ENCODE data around the gene MC1R. TPM values are rescaled to one million over a fixed set of nuclear protein-coding genes. Genes with fewer than 3 reads are reported as not detected.

The MC1R gene
- total and polyA plus RNA-seq, 7 donors, result 0.18 to 1.8 (median 0.77) TPM

DNA sequence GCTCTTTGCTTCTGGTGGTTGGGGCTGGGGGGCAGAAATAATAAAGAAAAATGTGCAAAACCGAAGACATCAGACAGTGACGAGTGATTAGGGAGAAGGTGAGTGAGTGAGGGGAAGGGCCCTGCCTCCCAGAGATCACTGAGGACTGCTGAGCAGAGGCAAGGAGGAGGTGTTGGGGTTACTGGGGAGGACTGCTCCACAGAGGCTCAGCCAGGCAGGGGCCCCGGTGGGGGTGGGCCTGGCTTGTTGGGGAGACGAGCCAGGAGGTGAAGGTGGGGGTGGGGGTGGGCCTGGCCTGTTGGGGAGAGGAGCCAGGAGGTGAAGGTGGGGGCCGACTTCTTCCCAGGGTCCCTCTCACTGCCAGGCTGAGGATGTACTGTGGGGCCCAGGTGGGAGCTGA is 27.9 kb downstream of the MC1R start:
- Histone ChIP-seq H3K27me3 (ENCODE audit: insufficient read depth in 3 of 3, low read length in 2 of 3) (peaks cover 0 to 15% (median 0%) of the 10 kb centered on the region in 3 donors), H3K36me3 (ENCODE audit: insufficient read depth in 1 of 2, low read depth in 1 of 2) (no peaks in the 10 kb centered on the region), H3K9me3 (no peaks in the 10 kb centered on the region), H3K27ac (no peak overlapping the region), H3K4me3 (no peak overlapping the region), H3K4me1 (peaks cover 3% of the 10 kb centered on the region)
- ATAC-seq (no peak), DNase-seq (no peak)
- WGBS, 3 donors, result 59 to 87% (median 82%) methylated on average over 5 of the region's 5 CpGs
- intact Hi-C loops (cut with DNase I), result no loop called here
- TF ChIP-seq, protein P1, sequence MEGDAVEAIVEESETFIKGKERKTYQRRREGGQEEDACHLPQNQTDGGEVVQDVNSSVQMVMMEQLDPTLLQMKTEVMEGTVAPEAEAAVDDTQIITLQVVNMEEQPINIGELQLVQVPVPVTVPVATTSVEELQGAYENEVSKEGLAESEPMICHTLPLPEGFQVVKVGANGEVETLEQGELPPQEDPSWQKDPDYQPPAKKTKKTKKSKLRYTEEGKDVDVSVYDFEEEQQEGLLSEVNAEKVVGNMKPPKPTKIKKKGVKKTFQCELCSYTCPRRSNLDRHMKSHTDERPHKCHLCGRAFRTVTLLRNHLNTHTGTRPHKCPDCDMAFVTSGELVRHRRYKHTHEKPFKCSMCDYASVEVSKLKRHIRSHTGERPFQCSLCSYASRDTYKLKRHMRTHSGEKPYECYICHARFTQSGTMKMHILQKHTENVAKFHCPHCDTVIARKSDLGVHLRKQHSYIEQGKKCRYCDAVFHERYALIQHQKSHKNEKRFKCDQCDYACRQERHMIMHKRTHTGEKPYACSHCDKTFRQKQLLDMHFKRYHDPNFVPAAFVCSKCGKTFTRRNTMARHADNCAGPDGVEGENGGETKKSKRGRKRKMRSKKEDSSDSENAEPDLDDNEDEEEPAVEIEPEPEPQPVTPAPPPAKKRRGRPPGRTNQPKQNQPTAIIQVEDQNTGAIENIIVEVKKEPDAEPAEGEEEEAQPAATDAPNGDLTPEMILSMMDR (IDR thresholded peaks at IDR 0.05), result no peak

DNA sequence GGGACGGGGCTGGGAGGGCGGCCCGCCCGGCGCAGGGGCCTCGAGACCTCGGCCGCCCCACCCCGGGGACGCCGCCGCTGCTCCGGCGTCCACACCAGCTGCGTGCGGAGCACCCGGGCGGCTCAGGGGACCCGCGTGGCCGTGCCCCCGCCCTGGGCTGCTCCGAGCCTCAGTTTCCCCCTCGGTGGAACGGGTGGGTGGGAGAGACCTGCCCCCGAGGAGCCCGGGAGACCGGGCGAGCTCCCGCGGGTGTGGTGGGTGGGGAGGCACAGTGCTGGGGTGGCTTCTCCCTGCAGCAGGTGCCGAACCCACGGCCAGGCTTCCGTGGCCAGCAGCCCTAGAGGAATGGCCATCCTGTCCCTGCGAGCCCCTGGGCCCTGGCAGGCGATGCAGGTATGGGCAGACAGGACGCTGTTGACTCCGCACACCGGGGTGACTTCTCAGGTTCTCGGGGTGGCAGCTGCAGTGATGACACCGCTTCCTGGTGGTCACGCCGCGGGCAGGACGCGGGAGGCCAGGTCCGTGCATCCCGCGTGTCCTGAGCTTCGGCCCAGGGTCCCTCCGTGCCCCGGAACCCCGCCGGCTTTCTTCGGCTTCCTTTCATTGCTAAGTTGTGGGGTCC is 30.6 kb downstream of the MC1R start:
- ATAC-seq, result no peak
- intact Hi-C loops (cut with DNase I), result loop anchor here in 1 of 2 donors (2.0 kb wide), 1 partner anchor 70 kb away; the partner anchor contains the start of gene DBNDD1
- Histone ChIP-seq H3K27me3 (ENCODE audit: insufficient read depth in 3 of 3, low read length in 2 of 3) (peaks cover 0 to 4% (median 0%) of the 10 kb centered on the region in 3 donors), H3K27ac (no peak overlapping the region), H3K4me3 (peak overlapping the region; percentile 68), H3K36me3 (ENCODE audit: insufficient read depth in 1 of 2, low read depth in 1 of 2) (no peaks in the 10 kb centered on the region), H3K4me1 (peaks cover 3% of the 10 kb centered on the region), H3K9me3 (no peaks in the 10 kb centered on the region)
- no peak for DNase-seq
- 16 to 37% (median 34%) methylated on average over 27 to 55 of the region's 55 CpGs for WGBS, 3 donors
- TF ChIP-seq, protein P1 (IDR thresholded peaks at IDR 0.05), result no peak

GRCh38 chr16:89949756-89950155 is 31.1 kb downstream of the MC1R start:
- no peak for DNase-seq
- Histone ChIP-seq H3K4me3 (peak overlapping the region; percentile 68), H3K27me3 (ENCODE audit: insufficient read depth in 3 of 3, low read length in 2 of 3) (peaks cover 0 to 4% (median 0%) of the 10 kb centered on the region in 3 donors), H3K9me3 (no peaks in the 10 kb centered on the region), H3K27ac (no peak overlapping the region), H3K4me1 (peaks cover 3% of the 10 kb centered on the region), H3K36me3 (ENCODE audit: insufficient read depth in 1 of 2, low read depth in 1 of 2) (no peaks in the 10 kb centered on the region)
- intact Hi-C loops (cut with DNase I), result loop anchor here in 1 of 2 donors (2.0 kb wide), 1 partner anchor 69 kb away; the partner anchor contains the start of gene DBNDD1
- ATAC-seq, result no peak
- TF ChIP-seq, protein P1 (IDR thresholded peaks at IDR 0.05), result no peak
- WGBS, 3 donors, result 66 to 79% (median 68%) methylated on average over 12 of the region's 12 CpGs

GRCh38 chr16:89951509-89951908 is 32.8 kb downstream of the MC1R start:
- peaks cover 3% of the 10 kb centered on the region for H3K4me1 ChIP-seq
- no peak overlapping the region for H3K27ac ChIP-seq
- H3K27me3 ChIP-seq (ENCODE audit: insufficient read depth in 3 of 3, low read length in 2 of 3), result no peaks in the 10 kb centered on the region
- TF ChIP-seq, protein P1 (IDR thresholded peaks at IDR 0.05), result no peak
- DNase-seq (no peak), ATAC-seq (no peak)
- no peaks in the 10 kb centered on the region for H3K9me3 ChIP-seq
- peaks cover 0 to 11% of the 10 kb centered on the region in 2 donors for H3K36me3 ChIP-seq (ENCODE audit: insufficient read depth in 1 of 2, low read depth in 1 of 2)
- WGBS, 3 donors, result 66 to 79% (median 78%) methylated on average over 5 of the region's 5 CpGs
- intact Hi-C loops (cut with DNase I), result no loop called here
- H3K4me3 ChIP-seq, result no peak overlapping the region

Measured in psoas muscle (tissue), 8 donors.